Fibroblast of skin of abdomen (primary cell): ENCODE data around the gene TAF5L. TPM values are rescaled to one million over a fixed set of nuclear protein-coding genes. Genes with fewer than 3 reads are reported as not detected.

ENCODE experiments used
- DNase-seq: peaks from one replicate; pipeline ENCODE4 v3.0.0-alpha.2; 2013
- polyA plus RNA-seq, 2 experiments: library from polyadenylated mRNA; unstranded; fragments of 120-200 nt; gene quantifications; one replicate each; pipeline ENCODE4 v1.2.1, GENCODE V29; 2013; ENCODE audit not compliant: insufficient read length in 2 of 2

The TAF5L gene
- 17.6 TPM for polyA plus RNA-seq (2013, experiment 1 of 2; ENCODE audit: insufficient read length)
- 17.8 TPM for polyA plus RNA-seq (2013, experiment 2 of 2; ENCODE audit: insufficient read length)

- peak; percentile 88 for DNase-seq
Observed at GRCh38 chr1:229625915-229626831, at the start of gene TAF5L, which contains the start of gene URB2. TAF5L (minus strand) TSS chr1:229626122; CDS start chr1:229614482, 11,640 bp downstream. URB2 (plus strand) TSS chr1:229626247; CDS start chr1:229627634, 1,387 bp downstream.

- no peak for DNase-seq
Observed at GRCh38 chr1:229675396-229675795, 49.5 kb upstream of the TAF5L start.

GRCh38 chr1:229674042-229674441 lies 48.1 kb upstream of the TAF5L start:
- DNase-seq = no peak

- DNase-seq = no peak
Observed at GRCh38 chr1:229672246-229672645, 46.3 kb upstream of the TAF5L start.

GRCh38 chr1:229671310-229671709 lies 45.4 kb upstream of the TAF5L start:
- DNase-seq = no peak

GRCh38 chr1:229669333-229669732 lies 43.4 kb upstream of the TAF5L start:
- DNase-seq = no peak

GRCh38 chr1:229666585-229666984 lies 40.7 kb upstream of the TAF5L start:
- no peak for DNase-seq

- DNase-seq = no peak
Observed at GRCh38 chr1:229665912-229666558, 40.1 kb upstream of the TAF5L start.

- no peak for DNase-seq
Observed at GRCh38 chr1:229664133-229664689, 38.3 kb upstream of the TAF5L start.

- no peak for DNase-seq
Observed at GRCh38 chr1:229661897-229662296, 36.0 kb upstream of the TAF5L start.

- peak; percentile 61 for DNase-seq
Observed at GRCh38 chr1:229661022-229661877, 35.3 kb upstream of the TAF5L start.

- no peak for DNase-seq
Observed at GRCh38 chr1:229657993-229658755, 32.3 kb upstream of the TAF5L start.

- no peak for DNase-seq
Observed at GRCh38 chr1:229655781-229656180, 29.9 kb upstream of the TAF5L start.

GRCh38 chr1:229653420-229653819 lies 27.5 kb upstream of the TAF5L start:
- no peak for DNase-seq

- no peak for DNase-seq
Observed at GRCh38 chr1:229651546-229651945, 25.6 kb upstream of the TAF5L start.

- no peak for DNase-seq
Observed at GRCh38 chr1:229650045-229650444, 24.1 kb upstream of the TAF5L start.

- no peak for DNase-seq
Observed at GRCh38 chr1:229648406-229648805, 22.5 kb upstream of the TAF5L start.

- no peak for DNase-seq
Observed at GRCh38 chr1:229645324-229645993, 19.5 kb upstream of the TAF5L start.

GRCh38 chr1:229643996-229644745 lies 18.2 kb upstream of the TAF5L start:
- DNase-seq = no peak

GRCh38 chr1:229642970-229643369 lies 17.0 kb upstream of the TAF5L start:
- no peak for DNase-seq
